Stimulated activated CD8-positive, alpha-beta memory T cell treated with anti-CD3 and anti-CD28 coated beads, Interleukin-15, amount 100 ng/mL, for 4 hours (primary cell): ENCODE results near the gene PDE6H.

Experiments
- DNase-seq, 2 donors: peaks; one replicate each; pipeline ENCODE4 v3.0.0-alpha.2; 2020; ENCODE audit warnings: low read depth in 2 of 2

Gene PDE6H

DNA sequence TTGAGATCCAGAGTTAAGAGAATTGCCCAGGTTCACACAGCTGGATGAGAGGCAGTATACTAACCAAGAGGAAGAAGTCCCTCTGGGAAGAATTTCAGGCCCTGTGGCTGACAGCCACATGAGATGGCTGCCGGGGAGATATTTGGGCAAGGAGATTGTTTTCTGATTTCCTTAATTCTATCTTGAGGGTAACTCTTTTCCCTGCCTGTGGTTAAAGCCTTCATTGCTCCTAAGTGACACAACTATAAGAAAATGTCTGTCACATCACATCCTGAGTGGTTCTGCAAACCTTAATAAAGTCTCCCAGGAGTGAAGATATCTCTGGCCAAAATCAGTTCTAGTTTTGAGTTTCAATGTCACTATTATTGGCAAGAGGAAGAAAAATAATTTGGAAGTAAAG, 21.0 kb upstream of the PDE6H start:
- no peak for DNase-seq

GRCh38 chr12:14952299-14952921, 20.4 kb upstream of the PDE6H start:
- DNase-seq: no peak

DNA sequence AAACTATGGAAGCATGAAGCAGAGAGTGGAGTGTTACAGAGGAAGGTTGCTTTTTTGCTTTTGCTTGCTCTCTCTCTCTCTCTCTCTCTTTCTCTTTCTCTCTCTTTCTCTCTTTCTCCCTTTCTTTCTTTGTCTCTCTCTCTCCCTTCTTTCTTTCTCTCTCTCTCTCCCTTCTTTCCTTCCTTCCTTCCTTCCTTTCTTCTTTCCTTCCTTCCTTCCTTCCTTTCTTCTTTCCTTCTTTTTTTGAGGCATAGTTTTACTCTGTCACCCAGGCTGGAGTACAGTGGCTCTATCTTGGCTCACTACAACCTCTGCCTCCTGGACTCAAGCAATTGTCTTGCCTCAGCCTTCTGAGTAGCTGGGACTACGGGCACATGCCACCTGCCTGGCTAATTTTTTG, 19.1 kb upstream of the PDE6H start:
- DNase-seq: no peak

DNA sequence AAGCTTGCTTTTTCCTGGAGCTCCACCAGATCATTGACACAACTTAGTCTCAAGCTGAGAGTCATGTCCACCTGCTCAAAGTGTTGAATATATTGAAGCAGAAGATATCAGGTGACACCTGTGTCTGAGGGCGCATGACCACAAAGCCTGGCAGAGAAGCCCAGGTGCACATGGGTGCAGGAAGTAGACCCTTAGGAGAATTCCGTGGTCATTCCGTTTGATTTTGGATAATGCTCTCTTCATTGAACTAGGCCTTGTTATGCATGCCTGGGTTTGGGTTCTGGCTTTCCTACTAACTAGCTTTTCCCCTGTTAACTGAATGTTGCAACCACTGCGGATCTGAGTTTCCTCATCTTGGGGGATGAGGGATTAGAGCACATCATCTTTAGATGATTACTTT, 18.6 kb upstream of the PDE6H start:
- no peak for DNase-seq

DNA sequence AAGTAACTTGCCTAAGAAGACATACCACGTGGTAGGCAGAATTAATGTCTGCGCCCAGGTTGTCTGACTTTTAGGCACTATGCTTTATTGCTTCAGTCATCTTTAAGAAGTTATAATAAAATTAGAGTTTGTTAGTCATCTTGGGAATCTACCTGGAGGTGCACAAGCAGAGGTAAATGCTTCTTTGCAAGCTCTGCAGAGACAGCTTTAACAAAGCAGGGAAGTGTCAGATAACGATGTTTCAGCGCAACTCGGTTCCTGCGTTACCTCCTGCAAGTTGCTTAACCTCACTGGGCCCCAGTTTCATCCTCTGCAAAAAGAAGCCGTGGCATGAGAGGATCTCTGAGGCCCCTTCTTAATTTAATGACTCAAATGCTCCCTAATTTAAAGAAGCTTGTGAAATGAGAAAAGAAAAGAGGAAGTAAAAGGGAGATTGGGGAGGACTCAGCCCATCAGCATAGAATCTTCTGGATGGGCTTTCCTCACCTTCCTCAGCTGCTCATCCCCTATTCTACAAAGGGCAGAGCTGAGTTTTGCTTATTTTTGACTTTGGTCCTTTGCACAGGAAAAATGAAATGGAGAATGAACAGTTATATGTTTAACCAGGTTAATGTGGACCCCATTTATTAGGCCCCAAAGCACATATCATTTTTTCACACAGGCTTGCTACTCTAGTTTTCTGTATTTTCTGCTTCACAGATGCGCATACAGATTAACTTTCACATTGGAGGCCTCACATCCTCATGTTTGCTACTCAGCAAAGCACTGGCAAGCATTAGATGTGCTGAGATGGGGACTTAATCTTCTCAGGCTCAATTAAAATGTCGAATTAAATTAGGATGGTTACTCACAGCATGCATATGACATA, 16.6 kb upstream of the PDE6H start:
- no peak for DNase-seq

GRCh38 chr12:14956905-14957304, 15.9 kb upstream of the PDE6H start:
- no peak for DNase-seq

- no peak for DNase-seq
These were observed 15.2 kb upstream of the PDE6H start for GRCh38 chr12:14957551-14958168.

GRCh38 chr12:14958361-14959125, 14.3 kb upstream of the PDE6H start:
- no peak for DNase-seq

GRCh38 chr12:14959126-14959440, 13.8 kb upstream of the PDE6H start:
- DNase-seq: no peak

DNA sequence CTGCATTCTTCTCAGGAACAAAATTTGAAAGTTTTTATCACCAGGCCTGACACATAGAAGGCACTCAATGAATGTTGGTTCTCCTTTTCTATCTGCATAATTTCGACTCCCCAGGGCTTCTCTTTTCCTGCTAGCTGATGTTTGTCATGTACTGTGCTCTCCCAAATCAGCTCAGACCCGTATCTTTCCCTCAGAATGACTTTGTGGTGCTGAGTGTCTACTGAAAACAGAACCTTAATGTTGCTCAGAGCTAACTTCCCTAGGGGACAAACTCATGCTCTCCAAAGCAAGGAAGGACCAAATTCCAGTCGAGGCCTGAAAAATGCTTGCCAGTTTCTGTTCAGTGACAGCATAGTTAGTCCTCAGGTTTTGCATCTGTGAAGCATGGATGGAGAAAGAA, 13.4 kb upstream of the PDE6H start:
- no peak for DNase-seq

- DNase-seq: no peak
These were observed 12.8 kb upstream of the PDE6H start for GRCh38 chr12:14959916-14960496.

GRCh38 chr12:14960548-14961465, 12.0 kb upstream of the PDE6H start:
- DNase-seq: no peak

DNA sequence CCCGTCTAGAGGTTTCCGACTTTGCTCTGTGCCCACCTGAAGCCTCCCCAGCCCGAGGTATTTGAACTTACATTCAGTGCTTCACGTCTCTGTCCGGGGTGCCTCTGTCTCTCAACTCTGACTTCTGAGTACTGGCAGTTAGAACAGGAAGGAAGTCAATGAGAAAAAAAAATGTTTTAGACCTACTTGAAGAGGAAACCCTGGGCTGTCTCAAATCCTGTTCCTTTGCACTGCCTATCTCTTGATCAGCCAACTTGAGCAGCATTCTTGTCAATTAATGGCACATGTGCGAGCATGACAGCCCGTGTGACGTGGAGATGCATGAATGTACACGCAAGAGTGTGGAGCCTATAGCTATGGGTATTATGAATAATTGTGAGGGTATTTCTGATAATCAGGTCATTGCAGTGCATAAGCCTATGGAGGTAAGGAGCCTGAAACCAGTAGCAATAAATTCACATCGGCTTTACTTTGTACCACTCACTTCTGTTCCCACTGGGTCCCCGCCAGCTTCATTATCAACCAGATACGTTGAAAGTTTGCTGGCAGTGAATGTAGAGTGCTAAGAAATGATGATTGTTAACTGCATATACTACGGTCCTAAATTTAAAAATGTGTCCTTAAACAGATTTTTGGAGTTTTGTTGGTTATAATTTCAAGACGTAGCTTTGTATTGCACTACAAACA, 11.2 kb upstream of the PDE6H start, which contains the start of gene ARHGDIB:
TSS of gene ARHGDIB (minus strand) at position 136 of the 687 bp plus-strand sequence. CDS start 10,889 bp downstream, outside the sequence.
- peak; percentile 46 to 62 for DNase-seq

DNA sequence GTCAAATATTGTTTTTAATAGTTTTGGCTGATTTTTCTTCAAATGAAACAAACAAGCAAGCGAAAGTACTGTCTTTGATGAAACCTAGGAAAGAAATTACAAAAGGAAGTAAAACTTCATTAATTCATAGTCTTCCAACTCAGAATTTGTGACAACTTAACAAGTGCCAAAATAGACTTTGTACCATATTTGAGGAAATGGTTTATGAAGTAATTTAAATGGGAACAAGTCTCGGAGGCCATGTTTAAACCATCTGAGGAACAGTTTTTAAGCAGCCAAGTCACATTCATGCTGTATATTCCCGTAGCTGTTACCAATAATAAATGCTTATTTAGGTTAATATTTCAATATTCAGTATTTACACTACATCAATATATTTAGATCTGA, 10.7 kb upstream of the PDE6H start:
- no peak for DNase-seq

- DNase-seq: no peak
These were observed 10.0 kb upstream of the PDE6H start for GRCh38 chr12:14962797-14963196.

- DNase-seq: no peak
These were observed 9.3 kb upstream of the PDE6H start for GRCh38 chr12:14963520-14963919.

DNA sequence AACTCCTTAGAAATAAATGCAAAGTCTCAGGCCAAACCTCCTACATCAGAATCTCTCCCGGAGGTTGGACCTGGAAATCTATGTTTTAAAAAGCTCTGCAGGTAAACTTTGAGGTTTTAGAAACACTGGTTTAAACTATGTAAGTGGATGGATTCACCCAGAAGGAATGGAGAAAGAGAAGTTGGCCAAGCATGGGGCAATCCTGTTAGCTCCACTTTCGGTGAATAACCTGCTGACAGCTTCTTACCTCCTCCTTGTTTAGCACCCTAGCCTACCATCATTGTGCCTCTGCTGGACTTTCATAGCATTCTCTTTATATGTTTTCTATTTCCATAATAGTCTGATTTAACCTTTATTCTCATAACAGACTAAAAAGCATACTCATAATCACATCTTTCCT, 8.4 kb upstream of the PDE6H start:
- DNase-seq: no peak

DNA sequence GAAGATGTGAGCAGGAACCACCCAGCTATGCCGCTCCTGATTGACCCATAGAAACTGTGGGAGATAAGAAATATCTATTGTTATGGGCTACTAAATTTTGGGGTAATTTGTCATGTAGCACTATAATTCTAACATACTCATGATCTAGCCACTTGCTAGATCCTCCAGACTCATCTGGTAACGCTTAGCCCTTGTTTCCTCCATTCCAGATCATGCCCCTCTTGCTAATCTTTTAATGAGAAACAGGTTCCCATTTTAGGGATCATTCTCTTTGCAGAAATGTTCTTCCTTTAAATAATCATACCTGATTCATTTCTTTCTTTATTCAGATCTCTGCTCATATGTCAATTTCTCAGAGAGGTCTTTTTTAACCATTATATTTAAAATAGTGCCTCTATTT, 7.6 kb upstream of the PDE6H start:
- no peak for DNase-seq

DNA sequence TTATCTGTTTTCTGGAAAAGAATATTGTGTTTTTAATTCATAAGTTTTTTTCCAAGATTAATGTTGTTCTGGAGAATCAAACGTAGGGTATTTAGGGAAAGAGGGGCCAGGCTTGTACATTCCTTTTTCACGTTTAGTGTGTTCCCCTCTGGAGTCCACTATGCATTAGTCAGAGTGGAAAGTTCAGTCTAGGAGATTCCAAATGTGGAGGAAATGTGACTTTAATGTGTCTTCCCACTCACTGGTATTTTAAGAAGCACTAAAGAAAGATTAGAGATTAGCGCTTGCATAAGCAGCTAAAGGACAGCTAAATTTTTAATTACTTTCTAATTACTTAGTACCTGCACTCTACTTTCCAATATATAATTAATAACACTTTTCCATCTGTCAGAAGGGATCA, 4.4 kb upstream of the PDE6H start:
- DNase-seq: no peak

DNA sequence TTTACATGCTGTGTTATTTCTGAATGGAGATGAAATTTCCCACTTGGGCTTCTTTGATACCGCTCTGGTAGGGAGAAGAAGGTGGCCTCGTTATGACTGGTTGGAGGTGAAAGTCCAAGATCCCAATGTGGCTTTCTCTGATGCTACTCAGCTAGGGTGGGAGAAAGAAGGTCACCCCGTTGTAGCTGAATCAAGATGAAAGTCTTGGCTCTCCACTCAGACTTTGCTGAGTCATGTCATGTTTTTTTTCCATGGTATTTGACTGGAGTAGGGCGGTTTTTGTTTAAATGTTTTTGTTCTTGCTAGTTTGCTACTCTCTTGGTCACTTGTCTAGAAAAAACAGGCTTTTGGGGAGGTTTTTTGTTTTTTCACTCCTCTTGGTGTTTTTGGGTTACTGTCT, 2.4 kb upstream of the PDE6H start:
- DNase-seq: no peak
